Measurements from ENCODE around the gene APH1A. TPM values are rescaled to one million over a fixed set of nuclear protein-coding genes. Genes with fewer than 3 reads are reported as not detected.

The APH1A gene
- total and polyA plus RNA-seq, 2 experiments from 2014 or later, result 52.1 to 148 TPM

DNA sequence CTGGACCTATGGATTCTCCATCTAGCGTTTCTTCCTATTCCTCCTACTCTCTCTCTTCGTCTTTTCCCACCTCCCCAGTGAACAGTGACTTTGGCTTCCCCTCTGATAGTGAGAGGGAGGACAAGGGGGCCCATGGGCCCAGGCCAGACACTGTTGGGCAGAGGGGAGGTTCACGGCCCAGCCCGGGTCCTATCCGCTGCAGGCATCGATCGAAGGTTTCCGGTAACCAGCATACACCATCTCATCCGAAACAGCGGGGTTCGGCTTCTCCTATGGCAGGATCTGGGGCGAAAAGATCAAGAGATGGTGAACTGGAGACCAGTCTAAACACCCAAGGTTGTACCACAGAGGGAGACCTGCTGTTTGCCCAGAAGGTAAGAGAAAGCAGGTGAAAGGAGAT, 14.4 kb upstream of the APH1A start:
- Histone ChIP-seq H3K79me2 (no peaks in the 10 kb centered on the region), H3K27ac (no peak overlapping the region), H3K9me2 (replicated peaks; ENCODE audit: insufficient read depth) (no peaks in the 10 kb centered on the region), H3K36me3 (replicated peaks; ENCODE audit: insufficient read depth, low read depth) (no peaks in the 10 kb centered on the region), H2AFZ (no peak overlapping the region), H3K4me2 (peak overlapping the region; percentile 84), H4K20me1 (ENCODE audit: insufficient read depth, poor library complexity, severe bottlenecking) (no peaks in the 10 kb centered on the region), H3K4me3 (no peak overlapping the region), H3K4me1 (ENCODE audit: insufficient read depth) (no peaks in the 10 kb centered on the region), H3K27me3 (no peaks in the 10 kb centered on the region), H3K9me3 (ENCODE audit: low read depth) (no peaks in the 10 kb centered on the region)
- no peak for DNase-seq (ENCODE audit: low spot score)
- WGBS (ENCODE audit: low lambda C conversion rate, missing lambda C conversion rate), result 93% methylated on average over 12 of the region's 12 CpGs
- TF ChIP-seq EZH2phosphoT487 (IDR thresholded peaks at IDR 0.05; ENCODE audit: low read depth, severe bottlenecking, unreplicated experiment) (no peak), EZH2 (IDR thresholded peaks at IDR 0.05; ENCODE audit: borderline replicate concordance) (no peak)
- TF ChIP-seq, protein P1, sequence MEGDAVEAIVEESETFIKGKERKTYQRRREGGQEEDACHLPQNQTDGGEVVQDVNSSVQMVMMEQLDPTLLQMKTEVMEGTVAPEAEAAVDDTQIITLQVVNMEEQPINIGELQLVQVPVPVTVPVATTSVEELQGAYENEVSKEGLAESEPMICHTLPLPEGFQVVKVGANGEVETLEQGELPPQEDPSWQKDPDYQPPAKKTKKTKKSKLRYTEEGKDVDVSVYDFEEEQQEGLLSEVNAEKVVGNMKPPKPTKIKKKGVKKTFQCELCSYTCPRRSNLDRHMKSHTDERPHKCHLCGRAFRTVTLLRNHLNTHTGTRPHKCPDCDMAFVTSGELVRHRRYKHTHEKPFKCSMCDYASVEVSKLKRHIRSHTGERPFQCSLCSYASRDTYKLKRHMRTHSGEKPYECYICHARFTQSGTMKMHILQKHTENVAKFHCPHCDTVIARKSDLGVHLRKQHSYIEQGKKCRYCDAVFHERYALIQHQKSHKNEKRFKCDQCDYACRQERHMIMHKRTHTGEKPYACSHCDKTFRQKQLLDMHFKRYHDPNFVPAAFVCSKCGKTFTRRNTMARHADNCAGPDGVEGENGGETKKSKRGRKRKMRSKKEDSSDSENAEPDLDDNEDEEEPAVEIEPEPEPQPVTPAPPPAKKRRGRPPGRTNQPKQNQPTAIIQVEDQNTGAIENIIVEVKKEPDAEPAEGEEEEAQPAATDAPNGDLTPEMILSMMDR (IDR thresholded peaks at IDR 0.05; ENCODE audit: poor library complexity), result no peak

DNA sequence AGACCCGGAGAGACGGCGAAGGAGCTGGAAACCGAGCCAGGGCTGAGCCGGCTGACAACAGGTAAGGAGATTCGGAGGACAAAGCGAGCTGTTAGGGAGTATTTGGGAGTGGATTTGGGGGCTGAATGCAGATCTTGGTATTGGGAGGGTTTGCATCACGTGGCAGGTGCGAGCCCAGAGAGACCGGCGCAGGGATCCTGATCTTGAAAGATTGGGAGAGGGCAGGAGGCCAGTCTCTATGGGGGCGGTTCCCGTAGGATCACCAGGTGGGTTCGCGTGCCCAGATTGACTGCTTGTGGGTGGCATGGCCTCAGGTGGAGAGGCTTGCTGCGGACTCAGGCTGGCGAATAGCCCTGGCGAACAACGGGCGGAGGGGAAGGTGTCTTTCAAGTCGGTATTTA, 13.7 kb upstream of the APH1A start:
- H2AFZ ChIP-seq, result peak overlapping the region; percentile 53
- H3K4me1 ChIP-seq (ENCODE audit: insufficient read depth), result no peaks in the 10 kb centered on the region
- peak overlapping the region; percentile 10 for H3K27ac ChIP-seq
- H3K9me2 ChIP-seq (replicated peaks; ENCODE audit: insufficient read depth), result no peaks in the 10 kb centered on the region
- 4% methylated on average over 14 of the region's 21 CpGs for WGBS (ENCODE audit: low lambda C conversion rate, missing lambda C conversion rate)
- H3K4me2 ChIP-seq, result peak overlapping the region; percentile 84
- no peaks in the 10 kb centered on the region for H3K79me2 ChIP-seq
- no peaks in the 10 kb centered on the region for H4K20me1 ChIP-seq (ENCODE audit: insufficient read depth, poor library complexity, severe bottlenecking)
- no peaks in the 10 kb centered on the region for H3K36me3 ChIP-seq (replicated peaks; ENCODE audit: insufficient read depth, low read depth)
- DNase-seq (ENCODE audit: low spot score), result no peak
- TF ChIP-seq, protein P1 (IDR thresholded peaks at IDR 0.05; ENCODE audit: poor library complexity), result no peak
- TF ChIP-seq EZH2phosphoT487 (IDR thresholded peaks at IDR 0.05; ENCODE audit: low read depth, severe bottlenecking, unreplicated experiment) (no peak), EZH2 (IDR thresholded peaks at IDR 0.05; ENCODE audit: borderline replicate concordance) (no peak)
- H3K27me3 ChIP-seq, result no peaks in the 10 kb centered on the region
- H3K4me3 ChIP-seq, result peak overlapping the region; percentile 34
- no peaks in the 10 kb centered on the region for H3K9me3 ChIP-seq (ENCODE audit: low read depth)

DNA sequence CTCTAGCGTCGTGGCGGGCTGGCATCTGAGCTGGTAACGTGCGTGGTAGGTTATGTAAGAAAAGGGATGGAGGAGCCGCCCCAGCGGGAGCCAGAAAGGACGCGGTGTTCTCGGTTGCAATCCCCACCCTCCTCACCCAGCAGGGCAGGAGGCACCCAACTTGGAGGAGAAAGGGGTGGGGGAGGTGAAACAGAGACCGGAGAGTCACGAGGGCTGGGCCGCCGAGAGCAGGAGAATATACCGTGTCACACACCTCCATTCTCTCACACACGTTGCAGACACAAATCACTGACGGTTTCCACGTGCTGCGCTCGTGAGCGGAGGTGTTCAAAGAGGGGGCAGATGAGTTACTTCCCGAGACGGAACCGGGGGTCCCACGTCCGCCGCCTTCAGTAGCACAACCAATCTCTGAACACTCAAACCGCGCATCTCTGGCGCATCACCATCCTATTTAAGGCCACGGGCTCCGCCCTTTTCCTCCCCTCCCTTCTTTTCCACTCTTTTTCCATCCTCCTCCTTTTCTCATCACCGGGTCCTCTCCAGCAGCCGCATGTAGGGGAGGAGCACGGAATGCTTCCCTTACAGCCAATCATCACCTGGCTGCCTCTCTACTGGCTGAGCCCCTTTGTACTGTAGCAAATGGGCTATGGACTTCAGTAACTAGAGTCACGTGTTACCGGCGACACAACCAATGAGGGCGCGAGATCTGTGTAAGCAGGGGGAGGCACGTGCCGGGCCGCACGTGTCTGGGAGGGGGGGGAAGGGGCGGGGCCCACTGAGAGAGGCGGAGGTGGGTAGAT, 13.1 kb upstream of the APH1A start, which contains the start of gene CIART:
TSS of gene CIART (plus strand) at position 797 of the 800 bp plus-strand sequence. CDS start 714 bp downstream, outside the sequence.
- no peaks in the 10 kb centered on the region for H3K27me3 ChIP-seq
- no peak for TF ChIP-seq EZH2phosphoT487 (IDR thresholded peaks at IDR 0.05; ENCODE audit: low read depth, severe bottlenecking, unreplicated experiment)
- no peak for TF ChIP-seq EZH2 (IDR thresholded peaks at IDR 0.05; ENCODE audit: borderline replicate concordance)
- TF ChIP-seq, protein P1 (IDR thresholded peaks at IDR 0.05; ENCODE audit: poor library complexity), result no peak
- peak within 1 kb of the TSS; percentile 84 for H3K4me2 ChIP-seq
- no peaks in the 10 kb centered on the region for H3K4me1 ChIP-seq (ENCODE audit: insufficient read depth)
- peak within 1 kb of the TSS; percentile 87 for H3K27ac ChIP-seq
- no peaks in the 10 kb centered on the region for H4K20me1 ChIP-seq (ENCODE audit: insufficient read depth, poor library complexity, severe bottlenecking)
- peak; percentile 96 for DNase-seq (ENCODE audit: low spot score)
- H3K9me2 ChIP-seq (replicated peaks; ENCODE audit: insufficient read depth), result no peaks in the 10 kb centered on the region
- H2AFZ ChIP-seq, result peak within 1 kb of the TSS; percentile 75
- no peaks in the 10 kb centered on the region for H3K9me3 ChIP-seq (ENCODE audit: low read depth)
- H3K36me3 ChIP-seq (replicated peaks; ENCODE audit: insufficient read depth, low read depth), result no peaks in the 10 kb centered on the region
- peak within 1 kb of the TSS; percentile 34 for H3K4me3 ChIP-seq
- no peaks in the 10 kb centered on the region for H3K79me2 ChIP-seq
- WGBS (ENCODE audit: low lambda C conversion rate, missing lambda C conversion rate), result 9% methylated on average over 40 of the region's 46 CpGs
